HG03025 (cell line): Measurements from ENCODE around the gene NAXD.
"Not testable (repeated sequence)": the region's sequence is repeated elsewhere in the genome, so short reads cannot be mapped to it uniquely, and the experiment has no call there.

Source experiments
- ATAC-seq: cut with Tn5 transposase; IDR thresholded peaks from one replicate; pipeline ENCODE4 v1.9.1; 2021; ENCODE audit warnings: mild to moderate bottlenecking, moderate library complexity; ENCODE audit not compliant: unreplicated experiment, low FRiP score

The NAXD gene

GRCh38 chr13:110615322-110616102, at the start of gene NAXD:
NAXD (plus strand) TSS chr13:110615545; CDS start chr13:110615602, 57 bp downstream.
- ATAC-seq: peak; percentile 76

DNA sequence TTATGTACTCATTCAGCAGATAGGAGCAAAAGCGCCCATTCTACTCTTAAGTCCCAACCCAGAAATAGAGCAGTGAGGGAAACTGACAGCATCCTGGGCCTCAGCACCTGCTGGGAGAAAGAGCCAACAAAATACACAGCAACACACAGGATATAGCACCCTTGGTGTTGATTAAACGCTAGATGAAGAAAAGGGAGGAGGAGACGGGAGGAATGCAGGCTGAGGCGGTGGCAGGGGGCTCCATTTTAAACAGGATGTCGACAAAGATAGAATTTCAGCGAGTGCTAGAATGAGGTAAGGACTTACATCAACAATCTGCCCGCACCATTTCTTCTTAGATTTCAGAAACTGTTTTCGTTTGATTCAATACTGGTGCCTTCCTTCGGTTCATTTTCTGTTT, 49.2 kb upstream of the NAXD start:
- ATAC-seq: no peak

- no peak for ATAC-seq
These were observed 46.7 kb upstream of the NAXD start for GRCh38 chr13:110568612-110569011.

DNA sequence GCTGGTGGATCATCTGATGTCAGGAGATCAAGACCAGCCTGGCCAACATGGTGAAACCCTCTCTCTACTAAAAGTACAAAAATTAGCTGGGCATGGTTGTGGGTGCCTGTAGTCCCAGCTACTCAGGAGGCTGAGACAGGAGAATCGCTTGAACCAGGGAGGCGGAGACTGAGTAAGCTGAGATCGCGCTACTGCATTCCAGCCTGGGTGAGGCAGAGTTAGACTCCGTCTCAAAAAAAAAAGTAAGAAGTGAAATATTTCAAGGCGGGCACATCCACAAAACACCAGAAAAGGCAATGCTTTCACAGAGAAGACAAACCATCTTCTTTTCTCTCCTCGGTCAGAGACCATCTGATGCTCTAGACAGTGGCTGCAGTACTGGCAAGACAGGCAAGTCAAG, 45.4 kb upstream of the NAXD start:
- not testable (repeated sequence) for ATAC-seq

GRCh38 chr13:110570886-110571285, 44.5 kb upstream of the NAXD start:
- no peak for ATAC-seq

GRCh38 chr13:110571896-110572777, 43.2 kb upstream of the NAXD start:
- ATAC-seq: no peak

DNA sequence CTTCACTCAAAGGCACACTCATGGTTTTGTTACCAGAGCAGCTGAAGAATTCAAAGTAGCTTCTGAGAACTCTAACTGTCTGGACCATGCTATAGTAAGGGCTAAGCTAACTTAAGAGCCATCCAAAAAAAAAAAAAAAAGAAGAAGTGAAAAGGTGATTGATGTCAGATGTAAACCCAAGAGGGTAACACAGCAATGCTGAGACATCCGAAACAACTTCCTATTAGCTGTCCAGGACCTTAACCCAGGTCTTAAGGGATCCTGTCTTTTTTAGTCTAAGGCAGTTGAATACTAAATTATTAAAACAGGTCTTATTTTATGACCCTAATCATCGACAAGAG, 42.6 kb upstream of the NAXD start:
- ATAC-seq: no peak

DNA sequence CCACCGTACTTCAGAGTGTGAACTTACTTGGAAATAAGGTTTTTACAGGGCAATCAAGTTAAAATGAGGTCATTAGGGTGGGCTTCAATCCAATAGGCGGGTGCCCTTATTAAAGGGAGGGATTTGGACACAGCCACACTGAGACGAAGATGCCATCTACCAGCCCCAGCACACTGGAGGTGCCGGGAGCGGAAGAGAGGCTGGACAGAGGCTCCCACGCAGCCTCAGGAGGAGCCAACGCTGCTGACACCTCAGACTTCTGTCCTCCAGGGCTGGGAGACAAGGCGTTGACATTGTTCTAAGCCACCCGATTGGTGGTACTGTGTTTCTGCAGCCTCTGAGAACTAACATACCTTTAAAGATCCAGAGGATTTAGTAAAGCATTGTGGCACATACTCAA, 41.2 kb upstream of the NAXD start:
- no peak for ATAC-seq

- peak; percentile 89 for ATAC-seq
These were observed 39.8 kb upstream of the NAXD start for GRCh38 chr13:110575322-110576069.

- ATAC-seq: no peak
These were observed 39.3 kb upstream of the NAXD start for GRCh38 chr13:110576070-110576394.

DNA sequence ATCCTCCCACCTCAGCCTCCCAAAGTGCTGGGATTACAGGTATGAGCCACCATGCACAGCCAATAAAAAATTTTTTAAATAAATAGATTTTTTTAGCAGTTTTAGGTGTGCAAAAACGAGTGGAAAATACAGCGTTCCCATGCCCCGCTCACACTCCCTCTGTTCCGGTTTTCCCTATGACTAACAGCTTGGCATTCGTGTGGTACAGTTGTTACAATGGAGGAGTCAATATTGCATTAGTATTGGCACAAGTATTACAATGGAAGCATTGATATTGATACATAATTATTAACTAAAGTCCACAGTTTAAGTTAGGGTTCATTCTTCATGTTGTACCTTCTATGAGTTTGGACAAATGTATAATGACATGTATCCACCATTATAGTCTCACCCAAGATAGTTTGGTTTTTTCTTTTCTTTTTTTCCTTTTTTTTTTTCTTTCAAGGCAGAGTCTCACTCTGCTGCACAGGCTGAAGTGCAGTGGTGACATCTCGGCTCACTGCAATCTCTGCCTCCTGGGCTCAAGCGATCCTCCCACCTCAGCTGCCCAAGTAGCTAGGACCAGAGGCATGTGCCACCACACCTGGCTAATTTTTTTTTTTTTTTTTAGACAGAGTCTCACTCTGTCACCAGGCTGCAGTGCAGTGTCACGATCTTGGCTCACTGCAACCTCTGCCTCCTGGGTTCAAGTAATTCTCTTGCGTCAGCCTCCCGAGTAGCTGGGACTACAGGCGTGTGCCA, 38.4 kb upstream of the NAXD start:
- no peak for ATAC-seq

GRCh38 chr13:110578363-110578762, 37.0 kb upstream of the NAXD start:
- no peak for ATAC-seq

GRCh38 chr13:110580800-110581199, 34.5 kb upstream of the NAXD start:
- ATAC-seq: no peak

GRCh38 chr13:110581506-110582185, 33.7 kb upstream of the NAXD start:
- no peak for ATAC-seq

GRCh38 chr13:110582421-110582954, 32.9 kb upstream of the NAXD start:
- no peak for ATAC-seq

DNA sequence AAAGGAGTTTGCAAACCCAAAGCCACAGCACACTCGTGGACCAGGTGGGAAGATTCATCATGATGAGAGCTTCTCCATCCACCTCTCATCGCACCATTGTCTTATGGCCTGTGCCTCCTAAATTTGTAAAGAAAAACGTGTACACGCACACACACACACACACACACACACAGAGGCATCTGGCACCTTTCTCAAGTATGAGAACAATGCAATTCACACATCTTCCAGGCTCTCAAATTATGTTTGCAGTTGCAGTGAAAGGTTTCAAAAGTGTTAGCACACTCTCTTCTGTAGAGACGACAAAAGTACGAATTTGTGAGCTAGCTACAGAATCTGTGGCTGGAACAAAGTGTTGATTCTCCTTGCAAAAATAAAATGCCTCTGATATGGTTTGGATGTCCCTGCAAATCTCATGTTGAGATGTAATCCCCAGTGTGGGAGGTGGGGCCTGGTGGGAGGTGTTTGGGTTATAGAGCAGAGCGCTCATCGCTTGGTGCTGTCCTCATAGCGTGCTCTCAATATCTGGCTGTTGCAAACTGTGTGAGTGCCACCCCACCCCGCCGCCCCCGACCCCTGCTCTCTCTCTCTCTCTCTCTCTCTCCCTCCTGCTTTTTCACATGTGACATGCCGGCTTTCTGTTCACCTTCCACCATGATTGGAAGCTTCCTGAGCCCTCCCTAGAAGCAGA, 32.0 kb upstream of the NAXD start:
- ATAC-seq: no peak

DNA sequence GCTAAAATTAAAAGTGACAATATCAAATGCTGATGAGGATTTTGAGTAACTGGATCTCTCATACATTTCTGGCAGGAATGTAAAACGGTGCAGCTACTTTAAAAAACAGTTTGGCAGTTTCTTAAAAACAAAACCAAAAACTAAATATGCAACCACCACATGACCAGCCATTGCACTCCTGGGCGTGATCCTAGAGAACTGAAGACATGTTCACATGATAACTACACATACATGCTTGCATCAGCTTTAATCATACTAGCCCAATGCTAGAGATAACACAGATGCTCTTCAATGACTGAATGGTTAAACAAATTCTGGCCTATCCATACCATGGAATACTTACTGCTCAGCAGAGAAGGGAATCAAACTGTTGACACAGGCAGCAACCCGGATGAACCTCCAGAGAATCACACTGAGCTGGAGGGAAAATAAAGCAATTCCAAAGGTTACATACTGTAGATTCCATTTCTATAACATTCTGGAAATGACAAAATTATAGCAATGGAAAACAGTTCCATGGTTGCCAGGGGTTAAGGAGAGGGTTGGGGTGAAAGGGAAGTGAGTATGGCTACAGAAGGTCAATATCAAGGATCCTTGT, 25.5 kb upstream of the NAXD start:
- no peak for ATAC-seq

- ATAC-seq: no peak
These were observed 24.8 kb upstream of the NAXD start for GRCh38 chr13:110590577-110590976.

DNA sequence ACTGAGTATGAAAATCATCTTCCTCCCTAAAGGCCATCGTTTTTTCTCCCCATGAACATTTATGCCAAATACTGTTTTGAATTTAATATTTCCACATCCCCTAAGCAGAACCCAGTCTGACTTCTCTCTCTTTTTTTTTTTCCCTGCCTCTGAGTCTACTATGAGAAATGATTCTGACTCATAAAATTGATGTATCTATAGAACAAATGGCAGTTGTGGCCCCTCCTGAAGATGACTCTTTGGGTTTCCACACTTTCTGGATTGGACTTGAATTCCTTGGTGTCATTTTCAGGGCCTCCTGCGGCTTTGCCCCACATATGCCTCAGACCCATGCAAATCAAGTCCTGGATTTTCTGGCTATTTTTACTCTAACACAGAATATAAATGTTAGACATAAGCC, 22.7 kb upstream of the NAXD start:
- no peak for ATAC-seq
